ENCODE data around the gene RGS18.
"Not testable (repeated sequence)": the region's sequence is repeated elsewhere in the genome, so short reads cannot be mapped to it uniquely, and the experiment has no call there.

The RGS18 gene

GRCh38 chr1:192153276-192153675 lies 5.0 kb upstream of the RGS18 start:
- Mint-ChIP-seq H3K4me1 (ENCODE audit: low read depth) (no peaks in the 10 kb centered on the region), H3K27ac (no peak overlapping the region), H3K9me3 (no peaks in the 10 kb centered on the region), H3K4me3 (no peak overlapping the region), H3K27me3 (no peaks in the 10 kb centered on the region), H3K36me3 (ENCODE audit: low read depth) (no peaks in the 10 kb centered on the region)

- Mint-ChIP-seq H3K27me3 (no peaks in the 10 kb centered on the region), H3K36me3 (ENCODE audit: low read depth) (no peaks in the 10 kb centered on the region), H3K4me1 (ENCODE audit: low read depth) (no peaks in the 10 kb centered on the region), H3K27ac (no peak overlapping the region), H3K9me3 (peaks cover 4% of the 10 kb centered on the region), H3K4me3 (no peak overlapping the region)
Observed at GRCh38 chr1:192157067-192157466, 1.2 kb upstream of the RGS18 start.

GRCh38 chr1:192159014-192159413 lies 752 bp downstream of the RGS18 start:
- Mint-ChIP-seq H3K36me3 (ENCODE audit: low read depth) (no peaks in the 10 kb centered on the region), H3K4me3 (no peak overlapping the region), H3K27ac (no peak overlapping the region), H3K9me3 (peaks cover 4% of the 10 kb centered on the region), H3K4me1 (ENCODE audit: low read depth) (no peaks in the 10 kb centered on the region), H3K27me3 (no peaks in the 10 kb centered on the region)

- Mint-ChIP-seq H3K27me3 (no peaks in the 10 kb centered on the region), H3K4me1 (ENCODE audit: low read depth) (no peaks in the 10 kb centered on the region), H3K36me3 (ENCODE audit: low read depth) (no peaks in the 10 kb centered on the region), H3K4me3 (no peak overlapping the region), H3K27ac (no peak overlapping the region), H3K9me3 (peaks cover 4% of the 10 kb centered on the region)
Observed at GRCh38 chr1:192159781-192160180, 1.5 kb downstream of the RGS18 start.

- Mint-ChIP-seq H3K9me3 (peaks cover 4% of the 10 kb centered on the region), H3K36me3 (ENCODE audit: low read depth) (no peaks in the 10 kb centered on the region), H3K4me3 (no peak overlapping the region), H3K4me1 (ENCODE audit: low read depth) (no peaks in the 10 kb centered on the region), H3K27ac (no peak overlapping the region), H3K27me3 (no peaks in the 10 kb centered on the region)
Observed at GRCh38 chr1:192160196-192160595, 1.9 kb downstream of the RGS18 start.

GRCh38 chr1:192161976-192162375 lies 3.7 kb downstream of the RGS18 start:
- H3K4me3 Mint-ChIP-seq = no peak overlapping the region
- no peaks in the 10 kb centered on the region for H3K27me3 Mint-ChIP-seq
- H3K9me3 Mint-ChIP-seq = peaks cover 4% of the 10 kb centered on the region
- H3K27ac Mint-ChIP-seq = no peak overlapping the region
- H3K36me3 Mint-ChIP-seq (ENCODE audit: low read depth) = no peaks in the 10 kb centered on the region
- no peaks in the 10 kb centered on the region for H3K4me1 Mint-ChIP-seq (ENCODE audit: low read depth)

GRCh38 chr1:192162376-192162775 lies 4.1 kb downstream of the RGS18 start:
- Mint-ChIP-seq H3K36me3 (ENCODE audit: low read depth) (no peaks in the 10 kb centered on the region), H3K4me3 (no peak overlapping the region), H3K9me3 (peaks cover 4% of the 10 kb centered on the region), H3K27me3 (no peaks in the 10 kb centered on the region), H3K4me1 (ENCODE audit: low read depth) (no peaks in the 10 kb centered on the region), H3K27ac (no peak overlapping the region)

- H3K4me3 Mint-ChIP-seq; H3K4me1 Mint-ChIP-seq (ENCODE audit: low read depth); H3K27ac Mint-ChIP-seq; H3K27me3 Mint-ChIP-seq; H3K36me3 Mint-ChIP-seq (ENCODE audit: low read depth); H3K9me3 Mint-ChIP-seq: not testable (repeated sequence)
Observed at GRCh38 chr1:192165002-192165401, 6.7 kb downstream of the RGS18 start.

GRCh38 chr1:192167011-192167410 lies 8.7 kb downstream of the RGS18 start:
- Mint-ChIP-seq H3K4me1 (ENCODE audit: low read depth) (no peaks in the 10 kb centered on the region), H3K4me3 (no peak overlapping the region), H3K27ac (no peak overlapping the region)

GRCh38 chr1:192167911-192168700 lies 9.8 kb downstream of the RGS18 start:
- no peaks in the 10 kb centered on the region for H3K36me3 Mint-ChIP-seq (ENCODE audit: low read depth)
- H3K9me3 Mint-ChIP-seq = no peaks in the 10 kb centered on the region
- no peaks in the 10 kb centered on the region for H3K4me1 Mint-ChIP-seq (ENCODE audit: low read depth)
- H3K27me3 Mint-ChIP-seq = no peaks in the 10 kb centered on the region
- no peak overlapping the region for H3K27ac Mint-ChIP-seq
- no peak overlapping the region for H3K4me3 Mint-ChIP-seq

More at GRCh38 chr1:192167011-192167410, 8.7 kb downstream of the RGS18 start:
- Mint-ChIP-seq H3K27me3 (no peaks in the 10 kb centered on the region), H3K36me3 (ENCODE audit: low read depth) (no peaks in the 10 kb centered on the region), H3K9me3 (no peaks in the 10 kb centered on the region)

- Mint-ChIP-seq H3K36me3 (ENCODE audit: low read depth) (no peaks in the 10 kb centered on the region), H3K9me3 (no peaks in the 10 kb centered on the region), H3K4me1 (ENCODE audit: low read depth) (no peaks in the 10 kb centered on the region), H3K27ac (no peak overlapping the region), H3K27me3 (no peaks in the 10 kb centered on the region), H3K4me3 (no peak overlapping the region)
Observed at GRCh38 chr1:192168964-192169363, 10.7 kb downstream of the RGS18 start.

- no peak overlapping the region for H3K27ac Mint-ChIP-seq
- H3K4me3 Mint-ChIP-seq = no peak overlapping the region
- no peaks in the 10 kb centered on the region for H3K27me3 Mint-ChIP-seq
- H3K4me1 Mint-ChIP-seq (ENCODE audit: low read depth) = no peaks in the 10 kb centered on the region
- no peaks in the 10 kb centered on the region for H3K9me3 Mint-ChIP-seq
- no peaks in the 10 kb centered on the region for H3K36me3 Mint-ChIP-seq (ENCODE audit: low read depth)
Observed at GRCh38 chr1:192170196-192170984, 12.1 kb downstream of the RGS18 start.

GRCh38 chr1:192171123-192171522 lies 12.9 kb downstream of the RGS18 start:
- no peaks in the 10 kb centered on the region for H3K36me3 Mint-ChIP-seq (ENCODE audit: low read depth)
- H3K27me3 Mint-ChIP-seq = no peaks in the 10 kb centered on the region
- H3K27ac Mint-ChIP-seq = no peak overlapping the region
- H3K4me3 Mint-ChIP-seq = no peak overlapping the region
- H3K4me1 Mint-ChIP-seq (ENCODE audit: low read depth) = no peaks in the 10 kb centered on the region
- H3K9me3 Mint-ChIP-seq = no peaks in the 10 kb centered on the region

GRCh38 chr1:192175971-192176370 lies 17.7 kb downstream of the RGS18 start:
- no peak overlapping the region for H3K4me3 Mint-ChIP-seq
- H3K4me1 Mint-ChIP-seq (ENCODE audit: low read depth) = no peaks in the 10 kb centered on the region
- no peaks in the 10 kb centered on the region for H3K27me3 Mint-ChIP-seq
- H3K9me3 Mint-ChIP-seq = no peaks in the 10 kb centered on the region
- no peaks in the 10 kb centered on the region for H3K36me3 Mint-ChIP-seq (ENCODE audit: low read depth)
- H3K27ac Mint-ChIP-seq = no peak overlapping the region

GRCh38 chr1:192183788-192184187 lies 25.5 kb downstream of the RGS18 start:
- Mint-ChIP-seq H3K27ac (no peak overlapping the region), H3K27me3 (no peaks in the 10 kb centered on the region), H3K4me3 (no peak overlapping the region), H3K36me3 (ENCODE audit: low read depth) (no peaks in the 10 kb centered on the region), H3K4me1 (ENCODE audit: low read depth) (no peaks in the 10 kb centered on the region), H3K9me3 (no peaks in the 10 kb centered on the region)

Data from stimulated activated naive CD8-positive, alpha-beta T cell treated with anti-CD3 and anti-CD28 coated beads, Interleukin-15, Interleukin-2, amounts not matched to agents 100 ng/mL and 50 ng/mL, for 24 hours (primary cell).